Ascending aorta (tissue), 2 donors: ENCODE measurements around the gene PNLDC1. TPM values are rescaled to one million over a fixed set of nuclear protein-coding genes. Genes with fewer than 3 reads are reported as not detected.
"Not testable (repeated sequence)": the region's sequence is repeated elsewhere in the genome, so short reads cannot be mapped to it uniquely, and the experiment has no call there.

Source experiments
- DNase-seq, 2 donors: peaks; one replicate each; pipeline ENCODE4 v3.0.0-alpha.2; 2019; ENCODE audit warnings: low spot score in 2 of 2
- H3K27ac ChIP-seq, 2 donors: fragments of 200-600 bp; sonication (generic); one replicate each; pipeline ENCODE4 v1.5.1; 2016 to 2017; ENCODE audit warnings: mild to moderate bottlenecking in 1 of 2
- H3K27me3 ChIP-seq: fragments of 200-600 bp; sonication (generic); one replicate; pipeline ENCODE4 v1.5.1; 2017
- H3K36me3 ChIP-seq, 2 donors: fragments of 200-600 bp; sonication (generic); one replicate each; pipeline ENCODE4 v1.5.1; 2016
- H3K4me1 ChIP-seq, 2 donors: fragments of 200-600 bp; sonication (generic); one replicate each; pipeline ENCODE4 v1.5.1; 2016 to 2017; ENCODE audit warnings: mild to moderate bottlenecking in 1 of 2
- H3K4me3 ChIP-seq, 2 donors: fragments of 200-600 bp; sonication (generic); one replicate each; pipeline ENCODE4 v1.5.1; 2016 to 2017; ENCODE audit warnings: mild to moderate bottlenecking in 1 of 2
- H3K9me3 ChIP-seq, 2 donors: fragments of 200-600 bp; sonication (generic); one replicate each; pipeline ENCODE4 v1.5.1; 2016
- CTCF ChIP-seq, 3 experiments: fragments of 200-600 bp in 2 of 3; fragments of 450-650 bp in 1 of 3; sonication (generic) in 2 of 3; IDR thresholded peaks; one replicate each; pipeline ENCODE4 v1.5.1; 2016 to 2019; ENCODE audit warnings: antibody characterized with exemption in 3 of 3, mild to moderate bottlenecking in 1 of 3, moderate library complexity in 1 of 3
- intact Hi-C: fragments of 100-400 bp; cut with DNase I; formaldehyde crosslinking; loops from one replicate; pipeline ENCODE4 v1.15.1; 2023
- total RNA-seq: library from RNA; depleted of rRNA; stranded (reverse); fragments of >200 nt; gene quantifications from one replicate; pipeline ENCODE4 v1.1.0, GENCODE V29; 2016

Gene PNLDC1
- total RNA-seq, 1 donor from 2014 or later, result not detected

GRCh38 chr6:159819098-159819497, 19.0 kb downstream of the PNLDC1 start:
- H3K9me3 ChIP-seq, result no peaks in the 10 kb centered on the region
- H3K27ac ChIP-seq, result no peak overlapping the region
- no peak for TF ChIP-seq CTCF (IDR thresholded peaks at IDR 0.05)
- DNase-seq, result no peak
- H3K4me1 ChIP-seq, result no peaks in the 10 kb centered on the region
- H3K36me3 ChIP-seq, result no peaks in the 10 kb centered on the region
- no peak overlapping the region for H3K4me3 ChIP-seq
- no peaks in the 10 kb centered on the region for H3K27me3 ChIP-seq
- intact Hi-C loops, result no loop called here

- no peaks in the 10 kb centered on the region for H3K36me3 ChIP-seq
- no peaks in the 10 kb centered on the region for H3K9me3 ChIP-seq
- no peaks in the 10 kb centered on the region for H3K4me1 ChIP-seq
- TF ChIP-seq CTCF (IDR thresholded peaks at IDR 0.05), result no peak
- no peaks in the 10 kb centered on the region for H3K27me3 ChIP-seq
- no peak overlapping the region for H3K4me3 ChIP-seq
- no peak for DNase-seq
- no peak overlapping the region for H3K27ac ChIP-seq
- intact Hi-C loops, result no loop called here
Observed at GRCh38 chr6:159819932-159820640, 20.0 kb downstream of the PNLDC1 start.

GRCh38 chr6:159821122-159821521, 21.0 kb downstream of the PNLDC1 start:
- no peak for DNase-seq
- Histone ChIP-seq H3K4me3 (no peak overlapping the region), H3K4me1 (no peaks in the 10 kb centered on the region), H3K27me3 (no peaks in the 10 kb centered on the region), H3K9me3 (no peaks in the 10 kb centered on the region), H3K36me3 (no peaks in the 10 kb centered on the region), H3K27ac (no peak overlapping the region)
- intact Hi-C loops, result no loop called here
- no peak for TF ChIP-seq CTCF (IDR thresholded peaks at IDR 0.05)

- TF ChIP-seq CTCF (IDR thresholded peaks at IDR 0.05), result no peak
- intact Hi-C loops, result no loop called here
- no peak overlapping the region for H3K27ac ChIP-seq
- H3K9me3 ChIP-seq, result no peaks in the 10 kb centered on the region
- DNase-seq, result no peak
- H3K27me3 ChIP-seq, result no peaks in the 10 kb centered on the region
- H3K36me3 ChIP-seq, result no peaks in the 10 kb centered on the region
- no peak overlapping the region for H3K4me3 ChIP-seq
- no peaks in the 10 kb centered on the region for H3K4me1 ChIP-seq
Observed at GRCh38 chr6:159821726-159822125, 21.6 kb downstream of the PNLDC1 start.

- no peak for TF ChIP-seq CTCF (IDR thresholded peaks at IDR 0.05)
Observed at GRCh38 chr6:159823953-159824352, 23.9 kb downstream of the PNLDC1 start.

GRCh38 chr6:159824690-159825089, 24.6 kb downstream of the PNLDC1 start:
- H3K27ac ChIP-seq, H3K4me3 ChIP-seq, intact Hi-C loops, H3K9me3 ChIP-seq, H3K27me3 ChIP-seq, H3K36me3 ChIP-seq, DNase-seq, H3K4me1 ChIP-seq: not testable (repeated sequence)

More at GRCh38 chr6:159823953-159824352, 23.9 kb downstream of the PNLDC1 start:
- Histone ChIP-seq H3K4me1 (no peaks in the 10 kb centered on the region), H3K4me3 (no peak overlapping the region), H3K27me3 (no peaks in the 10 kb centered on the region), H3K36me3 (no peaks in the 10 kb centered on the region), H3K9me3 (no peaks in the 10 kb centered on the region), H3K27ac (no peak overlapping the region)
- DNase-seq, result no peak
- intact Hi-C loops, result no loop called here
